ENCODE data around the gene CUL2.

GRCh38 chr10:35083242-35083641 is 6.9 kb downstream of the CUL2 start:
- TF ChIP-seq CTCF (IDR thresholded peaks at IDR 0.05), result no peak
- no peak for TF ChIP-seq EP300 (IDR thresholded peaks at IDR 0.05)
